ENCODE measurements around the gene MTMR2. TPM values are rescaled to one million over a fixed set of nuclear protein-coding genes. Genes with fewer than 3 reads are reported as not detected.

MTMR2 gene
- total and polyA plus RNA-seq, 10 of the 15 experiments (the other 5 are each of a cell fraction or from before 2014, with no cell fraction given) = 7.6 to 46.6 (median 22.5) TPM

DNA sequence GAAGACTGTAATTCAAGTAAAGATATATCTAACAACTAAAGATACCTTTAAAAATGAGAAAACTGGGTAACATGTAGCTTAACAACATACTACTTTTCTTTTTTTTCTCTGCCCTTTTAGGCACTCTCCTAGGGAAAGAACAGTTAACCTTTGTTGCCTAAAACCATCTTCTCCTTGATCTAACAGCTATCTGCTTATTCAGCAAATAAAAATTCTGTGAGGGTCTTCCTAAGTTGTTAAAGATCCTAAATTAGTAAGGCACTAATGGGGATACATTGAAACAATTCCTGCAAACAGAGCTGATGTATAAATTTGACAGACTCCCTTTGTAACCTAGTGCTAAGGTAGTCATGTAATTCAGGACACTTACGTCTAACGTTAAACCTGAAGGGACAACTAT is 39.1 kb downstream of the MTMR2 start:
- POLR2A ChIA-PET = no interaction called here
- Histone ChIP-seq H3K4me2 (ENCODE audit: control insufficient read depth, insufficient read depth) (no peak overlapping the region), H3K9ac (ENCODE audit: control insufficient read depth, insufficient read depth, low read length) (no peak overlapping the region), H3K4me1 (ENCODE audit: control insufficient read depth, insufficient read depth, low read length) (no peaks in the 10 kb centered on the region), H3K79me2 (ENCODE audit: control insufficient read depth, insufficient read depth, low read length) (no peaks in the 10 kb centered on the region), H4K20me1 (ENCODE audit: control insufficient read depth, insufficient read depth) (no peaks in the 10 kb centered on the region), H2AFZ (ENCODE audit: control insufficient read depth, low read depth, low read length) (no peak overlapping the region), H3K27ac (ENCODE audit: control insufficient read depth, insufficient read depth) (no peak overlapping the region), H3K4me3 (no peak overlapping the region), H3K27me3 (replicated peaks in 1 of 2; ENCODE audit: control insufficient read depth in 2 of 2, insufficient read depth in 2 of 2, low read length in 1 of 2) (no peaks in the 10 kb centered on the region), H3K36me3 (ENCODE audit: control insufficient read depth in 2 of 2, insufficient read depth in 2 of 2, low read length in 1 of 2) (no peaks in the 10 kb centered on the region; a peak in 1 of 4 replicates), H3K9me3 (replicated peaks; ENCODE audit: control insufficient read depth, insufficient read depth, low read length) (no peaks in the 10 kb centered on the region)
- intact Hi-C loops (cut with micrococcal nuclease; ENCODE audit: unreplicated experiment) (no loop called here), in situ Hi-C loops (cut with MboI) (no loop called here)
- SMC1A ChIA-PET (ENCODE audit: uncharacterized antibody, unreplicated experiment) = interaction anchor here (1.2 to 1.5 kb wide), 2 partner anchors 16 to 18 kb away, joined by 3 read pairs; no protein-coding TSS in a partner anchor
- whole genome bisulfite sequencing (ENCODE audit: insufficient coverage, insufficient replicate concordance, low lambda C conversion rate, missing lambda C conversion rate) = 96% methylated on average over 2 of the region's 2 CpGs
- DNase-seq (ENCODE audit: low read depth, low spot score) (no peak), ATAC-seq (no peak), FAIRE-seq (no peak)
- BruUV-seq (replicated peaks) = no TSS peak
- CTCF ChIA-PET = interaction anchor here (2.3 kb wide), 1 partner anchor 542 kb away, joined by 5 read pairs; no protein-coding TSS in a partner anchor
- no peak for TF ChIP-seq HDAC6 (IDR thresholded peaks at IDR 0.05; ENCODE audit: unreplicated experiment)
- no peak for TF ChIP-seq MTA3 (IDR thresholded peaks at IDR 0.05; ENCODE audit: borderline replicate concordance, low read length)
- no peak for TF ChIP-seq NR2C2 (IDR thresholded peaks at IDR 0.05; ENCODE audit: borderline replicate concordance, control insufficient read depth, insufficient read length, low read depth)
- TF ChIP-seq ASH2L (IDR thresholded peaks at IDR 0.05; ENCODE audit: borderline replicate concordance, low read depth) = no peak
- TF ChIP-seq NR2C1 (IDR thresholded peaks at IDR 0.05) = no peak
- no peak for TF ChIP-seq KAT2A (conservative IDR thresholded peaks at IDR 0.05; ENCODE audit: control insufficient read depth, low read depth, low read length)
- no peak for TF ChIP-seq STAT1 (conservative IDR thresholded peaks at IDR 0.05)
- TF ChIP-seq RFX5 (IDR thresholded peaks at IDR 0.05; ENCODE audit: low read depth, low read length) = no peak
- TF ChIP-seq SMC3 (IDR thresholded peaks at IDR 0.05; ENCODE audit: borderline replicate concordance, low read length) = no peak
- TF ChIP-seq ZSCAN29 (IDR thresholded peaks at IDR 0.05) = no peak
- TF ChIP-seq, protein P1, sequence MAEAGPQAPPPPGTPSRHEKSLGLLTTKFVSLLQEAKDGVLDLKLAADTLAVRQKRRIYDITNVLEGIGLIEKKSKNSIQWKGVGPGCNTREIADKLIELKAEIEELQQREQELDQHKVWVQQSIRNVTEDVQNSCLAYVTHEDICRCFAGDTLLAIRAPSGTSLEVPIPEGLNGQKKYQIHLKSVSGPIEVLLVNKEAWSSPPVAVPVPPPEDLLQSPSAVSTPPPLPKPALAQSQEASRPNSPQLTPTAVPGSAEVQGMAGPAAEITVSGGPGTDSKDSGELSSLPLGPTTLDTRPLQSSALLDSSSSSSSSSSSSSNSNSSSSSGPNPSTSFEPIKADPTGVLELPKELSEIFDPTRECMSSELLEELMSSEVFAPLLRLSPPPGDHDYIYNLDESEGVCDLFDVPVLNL (IDR thresholded peaks at IDR 0.05; ENCODE audit: low read depth, low read length) = no peak
- no peak for TF ChIP-seq MYC (IDR thresholded peaks at IDR 0.05; ENCODE audit: insufficient read depth, insufficient read length, insufficient replicate concordance, low read length, severe bottlenecking)
- RAD21 ChIA-PET (ENCODE audit: unreplicated experiment) = interaction anchor here (2.1 kb wide), 1 partner anchor 509 kb away, joined by 5 read pairs; no protein-coding TSS in a partner anchor
